ENCODE data around the gene GPRASP1.
"Not testable (repeated sequence)": the region's sequence is repeated elsewhere in the genome, so short reads cannot be mapped to it uniquely, and the experiment has no call there.

GPRASP1 gene

DNA sequence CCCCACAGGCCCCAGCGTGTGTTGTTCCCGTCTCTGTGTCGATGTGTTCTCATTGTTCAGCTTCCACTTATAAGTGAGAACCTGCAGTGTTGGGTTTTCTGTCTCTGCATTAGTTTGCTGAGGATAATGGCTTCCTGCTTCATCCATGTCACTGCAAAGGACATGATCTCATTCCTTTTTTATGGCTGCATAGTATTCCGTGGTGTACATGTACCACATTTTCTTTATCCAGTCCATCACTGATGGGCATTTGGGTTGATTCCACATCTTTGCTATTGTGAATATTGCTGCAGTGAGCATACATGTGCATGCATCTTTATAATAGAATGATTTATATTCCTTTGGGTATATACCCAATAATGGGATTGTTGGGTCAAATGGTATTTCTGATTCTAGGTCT, 12.5 kb downstream of the GPRASP1 start:
- not testable (repeated sequence) for H3K27me3 ChIP-seq (ENCODE audit: control insufficient read depth, insufficient read depth, low read length); H3K9ac ChIP-seq (ENCODE audit: low read length); H3K4me3 ChIP-seq (ENCODE audit: low read length); H3K4me1 ChIP-seq (ENCODE audit: control insufficient read depth, insufficient read depth, low read length); H3K27ac ChIP-seq (ENCODE audit: low read depth, low read length); H3K36me3 ChIP-seq (ENCODE audit: control insufficient read depth, insufficient read depth, low read length)

DNA sequence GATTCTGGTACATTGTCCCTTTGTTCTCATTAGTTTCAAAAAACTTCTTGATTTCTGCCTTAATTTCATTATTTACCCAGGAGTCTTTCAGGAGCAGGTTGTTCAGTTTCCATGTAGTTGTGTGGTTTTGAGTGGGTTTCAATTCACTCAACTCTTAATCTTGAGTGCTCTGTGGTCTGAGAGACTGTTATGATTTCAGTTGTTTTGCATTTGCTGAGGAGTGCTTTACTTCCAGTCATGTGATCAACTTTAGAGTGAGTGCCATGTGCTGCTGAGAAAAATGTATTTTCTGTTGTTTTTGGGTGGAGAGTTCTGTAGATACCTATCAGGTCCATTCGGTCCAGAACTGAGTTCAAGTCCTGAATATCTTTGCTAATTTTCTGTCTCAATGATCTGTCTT, 15.8 kb downstream of the GPRASP1 start:
- H3K4me3 ChIP-seq (ENCODE audit: low read length); H3K27ac ChIP-seq (ENCODE audit: low read depth, low read length); H3K9ac ChIP-seq (ENCODE audit: low read length); H3K4me1 ChIP-seq (ENCODE audit: control insufficient read depth, insufficient read depth, low read length); H3K27me3 ChIP-seq (ENCODE audit: control insufficient read depth, insufficient read depth, low read length); H3K36me3 ChIP-seq (ENCODE audit: control insufficient read depth, insufficient read depth, low read length): not testable (repeated sequence)

DNA sequence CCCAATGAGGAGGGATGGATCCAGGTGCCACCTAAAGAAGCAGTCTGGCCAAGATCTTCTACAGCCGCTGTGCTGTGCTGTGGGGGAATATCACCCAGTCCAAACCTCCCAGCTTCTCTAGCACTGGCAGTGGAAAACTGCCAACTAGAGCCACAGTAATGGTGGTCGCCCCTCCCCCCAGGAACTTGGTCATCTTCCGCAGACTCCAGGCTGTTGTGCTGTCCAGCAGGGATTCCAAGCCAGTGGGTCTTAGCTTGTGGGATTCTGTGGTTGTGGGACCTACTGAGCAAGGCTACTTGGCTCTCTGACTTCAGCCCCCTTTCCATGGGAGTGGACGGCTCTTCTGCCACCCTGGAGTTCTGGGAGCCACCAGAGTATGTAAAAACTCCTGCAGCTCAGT, 18.2 kb downstream of the GPRASP1 start:
- Histone ChIP-seq H3K36me3 (ENCODE audit: control insufficient read depth, insufficient read depth, low read length) (no peaks in the 10 kb centered on the region), H3K27ac (ENCODE audit: low read depth, low read length) (no peak overlapping the region), H3K27me3 (ENCODE audit: control insufficient read depth, insufficient read depth, low read length) (no peaks in the 10 kb centered on the region), H3K4me3 (ENCODE audit: low read length) (no peak overlapping the region), H3K4me1 (ENCODE audit: control insufficient read depth, insufficient read depth, low read length) (no peaks in the 10 kb centered on the region), H3K9ac (ENCODE audit: low read length) (no peak overlapping the region)

DNA sequence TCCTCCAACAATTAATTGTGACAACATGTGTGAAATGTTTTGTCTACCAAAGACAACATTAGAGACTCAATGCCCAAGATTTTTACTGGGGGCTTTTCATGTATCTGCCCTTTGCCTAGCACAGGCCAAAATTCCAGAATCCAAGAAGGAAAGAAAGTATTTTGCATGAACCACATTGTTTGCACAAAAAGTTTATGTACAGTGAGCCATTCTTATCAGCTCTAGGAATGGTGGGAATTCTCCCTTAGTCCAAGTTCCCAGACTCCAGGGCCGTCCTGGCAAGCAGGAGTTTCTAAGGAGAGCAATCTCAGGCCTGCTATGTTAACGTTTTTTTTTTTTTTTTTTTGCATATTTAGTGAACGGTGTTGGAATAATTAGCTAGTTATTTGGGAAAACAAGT, 21.6 kb downstream of the GPRASP1 start:
- Histone ChIP-seq H3K4me1 (ENCODE audit: control insufficient read depth, insufficient read depth, low read length) (no peaks in the 10 kb centered on the region), H3K9ac (ENCODE audit: low read length) (no peak overlapping the region), H3K27ac (ENCODE audit: low read depth, low read length) (no peak overlapping the region), H3K4me3 (ENCODE audit: low read length) (no peak overlapping the region), H3K36me3 (ENCODE audit: control insufficient read depth, insufficient read depth, low read length) (no peaks in the 10 kb centered on the region), H3K27me3 (ENCODE audit: control insufficient read depth, insufficient read depth, low read length) (no peaks in the 10 kb centered on the region)

DNA sequence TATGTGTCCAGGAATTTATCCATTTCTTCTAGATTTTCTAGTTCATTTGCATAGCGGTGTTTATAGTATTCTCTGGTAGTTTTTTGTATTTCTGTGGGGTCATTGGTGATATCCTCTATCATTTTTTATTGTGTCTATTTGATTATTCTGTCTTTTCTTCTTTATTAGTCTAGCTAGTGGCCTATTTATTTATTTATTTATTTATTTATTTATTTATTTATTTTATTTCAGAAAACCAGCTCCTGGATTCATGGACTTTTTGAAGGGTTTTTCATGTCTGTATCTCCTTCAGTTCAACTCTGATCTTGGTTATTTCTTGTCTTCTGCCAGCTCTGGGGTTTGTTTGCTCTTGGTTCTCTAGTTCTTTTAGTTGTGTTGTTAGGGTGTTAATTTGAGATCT, 26.2 kb downstream of the GPRASP1 start:
- H3K9ac ChIP-seq (ENCODE audit: low read length); H3K27me3 ChIP-seq (ENCODE audit: control insufficient read depth, insufficient read depth, low read length); H3K4me1 ChIP-seq (ENCODE audit: control insufficient read depth, insufficient read depth, low read length); H3K4me3 ChIP-seq (ENCODE audit: low read length); H3K27ac ChIP-seq (ENCODE audit: low read depth, low read length); H3K36me3 ChIP-seq (ENCODE audit: control insufficient read depth, insufficient read depth, low read length): not testable (repeated sequence)

DNA sequence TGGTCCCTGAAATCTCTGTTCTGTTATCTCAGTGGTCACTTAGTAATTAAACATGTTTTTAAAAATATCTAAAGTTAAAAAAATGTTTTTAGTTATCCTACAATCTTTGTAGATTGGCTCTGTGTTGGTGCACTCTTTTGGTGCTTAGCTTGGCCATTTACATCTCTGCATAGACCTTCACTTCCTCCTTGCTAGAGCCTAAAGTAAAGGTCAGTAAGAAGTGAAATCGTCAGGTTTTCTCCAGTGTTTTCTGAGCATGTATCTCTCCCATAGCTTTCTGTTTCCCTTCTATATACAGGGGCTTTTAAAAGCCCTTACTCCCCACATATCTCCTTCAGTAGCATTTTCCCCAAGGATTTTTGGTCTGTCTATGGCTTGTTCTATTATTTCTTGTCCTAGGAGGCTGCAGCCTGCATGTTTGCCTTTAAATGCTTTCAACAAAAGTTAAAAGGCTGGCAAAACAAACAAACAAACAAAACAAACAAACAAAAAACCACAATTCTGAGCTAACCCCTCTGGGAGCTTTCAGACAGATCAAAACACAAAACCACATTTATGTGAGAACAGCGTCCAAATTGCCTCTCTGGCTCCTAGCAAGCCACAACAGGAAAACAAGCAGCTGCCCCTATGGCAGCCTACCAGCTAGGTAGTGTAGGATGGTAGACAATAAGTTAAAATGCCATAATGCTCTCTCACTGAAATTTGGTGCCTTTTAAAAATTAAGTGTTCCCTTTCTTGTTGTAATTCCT, 33.7 kb downstream of the GPRASP1 start:
- H3K4me3 ChIP-seq (ENCODE audit: low read length): no peak overlapping the region
- H3K36me3 ChIP-seq (ENCODE audit: control insufficient read depth, insufficient read depth, low read length): no peaks in the 10 kb centered on the region
- no peak overlapping the region for H3K27ac ChIP-seq (ENCODE audit: low read depth, low read length)
- no peak overlapping the region for H3K9ac ChIP-seq (ENCODE audit: low read length)
- no peaks in the 10 kb centered on the region for H3K27me3 ChIP-seq (ENCODE audit: control insufficient read depth, insufficient read depth, low read length)
- no peaks in the 10 kb centered on the region for H3K4me1 ChIP-seq (ENCODE audit: control insufficient read depth, insufficient read depth, low read length)

DNA sequence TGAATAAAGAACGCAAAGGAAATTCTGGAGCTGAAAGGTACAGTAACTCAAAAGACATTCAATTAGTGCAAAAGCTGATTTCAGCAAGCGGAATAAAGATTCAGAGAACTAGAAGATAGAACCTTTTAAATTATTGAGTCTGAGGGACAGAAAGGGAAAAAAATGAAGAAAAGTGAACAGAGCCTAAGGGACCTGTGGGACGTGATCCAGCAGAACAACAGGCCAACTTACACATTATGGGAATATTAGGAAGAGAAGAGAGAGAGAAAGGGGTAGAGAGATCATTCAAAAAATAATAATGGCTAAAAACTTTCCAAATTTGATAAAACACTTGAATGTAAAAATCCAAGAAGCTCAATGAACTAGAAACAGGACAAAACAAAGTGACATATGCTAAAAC, 43.5 kb downstream of the GPRASP1 start:
- H3K36me3 ChIP-seq (ENCODE audit: control insufficient read depth, insufficient read depth, low read length): no peaks in the 10 kb centered on the region
- H3K27ac ChIP-seq (ENCODE audit: low read depth, low read length): no peak overlapping the region
- no peak overlapping the region for H3K9ac ChIP-seq (ENCODE audit: low read length)
- no peak overlapping the region for H3K4me3 ChIP-seq (ENCODE audit: low read length)
- no peaks in the 10 kb centered on the region for H3K4me1 ChIP-seq (ENCODE audit: control insufficient read depth, insufficient read depth, low read length)
- H3K27me3 ChIP-seq (ENCODE audit: control insufficient read depth, insufficient read depth, low read length): no peaks in the 10 kb centered on the region

DNA sequence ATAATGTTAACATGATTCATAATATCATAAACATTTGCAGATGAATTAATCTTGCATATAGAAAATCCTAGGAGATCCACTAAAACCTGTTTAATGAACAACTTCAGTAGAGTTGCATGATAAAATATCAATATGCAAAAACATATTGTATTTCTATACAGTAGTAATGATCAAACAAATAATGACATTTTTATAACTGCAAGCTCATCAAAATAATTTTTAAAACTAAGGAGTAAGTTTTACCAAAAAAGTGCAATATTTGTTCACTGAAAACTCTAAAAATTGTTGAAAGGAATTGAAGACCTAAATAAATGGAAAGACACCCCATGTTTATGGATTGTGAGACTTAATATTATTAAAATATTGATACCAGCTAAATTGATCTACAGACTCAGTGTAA, 45.0 kb downstream of the GPRASP1 start:
- no peak overlapping the region for H3K27ac ChIP-seq (ENCODE audit: low read depth, low read length)
- no peaks in the 10 kb centered on the region for H3K4me1 ChIP-seq (ENCODE audit: control insufficient read depth, insufficient read depth, low read length)
- H3K4me3 ChIP-seq (ENCODE audit: low read length): no peak overlapping the region
- no peaks in the 10 kb centered on the region for H3K27me3 ChIP-seq (ENCODE audit: control insufficient read depth, insufficient read depth, low read length)
- H3K36me3 ChIP-seq (ENCODE audit: control insufficient read depth, insufficient read depth, low read length): no peaks in the 10 kb centered on the region
- no peak overlapping the region for H3K9ac ChIP-seq (ENCODE audit: low read length)

DNA sequence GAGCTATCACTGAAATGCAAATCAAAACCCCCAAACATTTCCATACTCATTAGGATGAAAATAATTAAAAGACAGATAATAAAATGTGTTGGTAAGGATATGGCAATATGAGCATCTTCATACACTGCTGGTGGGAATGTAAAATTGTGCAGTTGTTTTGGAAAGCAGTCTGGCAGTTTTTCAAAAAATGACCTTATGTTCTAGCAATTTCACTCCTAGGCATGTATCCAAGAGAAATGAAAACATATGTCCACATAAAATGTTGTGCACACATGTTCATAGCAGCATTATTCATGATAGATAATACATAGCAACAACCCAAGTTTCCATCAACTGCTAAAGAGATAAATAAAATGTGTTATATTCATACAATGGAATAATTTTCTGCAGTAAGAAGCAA, 46.2 kb downstream of the GPRASP1 start:
- Histone ChIP-seq H3K36me3 (ENCODE audit: control insufficient read depth, insufficient read depth, low read length) (no peaks in the 10 kb centered on the region), H3K9ac (ENCODE audit: low read length) (no peak overlapping the region), H3K27ac (ENCODE audit: low read depth, low read length) (no peak overlapping the region), H3K4me1 (ENCODE audit: control insufficient read depth, insufficient read depth, low read length) (no peaks in the 10 kb centered on the region), H3K27me3 (ENCODE audit: control insufficient read depth, insufficient read depth, low read length) (no peaks in the 10 kb centered on the region), H3K4me3 (ENCODE audit: low read length) (no peak overlapping the region)
